Hepatic stellate cell (primary cell): ENCODE data around the gene KL.

Experiments
- DNase-seq: peaks from one replicate; pipeline ENCODE4 v3.0.0; 2011; ENCODE audit warnings: low spot score

KL gene

GRCh38 chr13:33081666-33082065 lies 65.4 kb downstream of the KL start:
- DNase-seq: no peak

- no peak for DNase-seq
These were observed 66.8 kb downstream of the KL start for GRCh38 chr13:33083054-33083453.

GRCh38 chr13:33087091-33087490 lies 70.9 kb downstream of the KL start:
- peak; percentile 29 for DNase-seq

GRCh38 chr13:33087790-33088189 lies 71.6 kb downstream of the KL start:
- no peak for DNase-seq

GRCh38 chr13:33089311-33089710 lies 73.1 kb downstream of the KL start:
- no peak for DNase-seq

GRCh38 chr13:33090755-33091414 lies 74.7 kb downstream of the KL start:
- DNase-seq: no peak

GRCh38 chr13:33091415-33091774 lies 75.2 kb downstream of the KL start:
- DNase-seq: no peak

GRCh38 chr13:33092073-33092987 lies 76.1 kb downstream of the KL start:
- DNase-seq: no peak

- DNase-seq: no peak
These were observed 80.8 kb downstream of the KL start for GRCh38 chr13:33096886-33097605.

- DNase-seq: no peak
These were observed 83.6 kb downstream of the KL start for GRCh38 chr13:33099860-33100259.

GRCh38 chr13:33100886-33101285 lies 84.7 kb downstream of the KL start:
- no peak for DNase-seq

GRCh38 chr13:33101835-33102234 lies 85.6 kb downstream of the KL start:
- no peak for DNase-seq

- DNase-seq: no peak
These were observed 87.2 kb downstream of the KL start for GRCh38 chr13:33103457-33103856.

GRCh38 chr13:33105387-33106005 lies 89.3 kb downstream of the KL start:
- no peak for DNase-seq

GRCh38 chr13:33106656-33107360 lies 90.6 kb downstream of the KL start:
- no peak for DNase-seq

GRCh38 chr13:33107361-33107760 lies 91.1 kb downstream of the KL start:
- DNase-seq: no peak

- DNase-seq: peak; percentile 59
These were observed 92.4 kb downstream of the KL start for GRCh38 chr13:33108620-33109019.

GRCh38 chr13:33109271-33109697 lies 93.1 kb downstream of the KL start:
- no peak for DNase-seq

GRCh38 chr13:33109801-33110200 lies 93.6 kb downstream of the KL start:
- no peak for DNase-seq

- DNase-seq: no peak
These were observed 94.1 kb downstream of the KL start for GRCh38 chr13:33110386-33110712.

- no peak for DNase-seq
These were observed 94.6 kb downstream of the KL start for GRCh38 chr13:33110713-33111413.
